ENCODE measurements around the gene MAPK6.

- TF ChIP-seq CTCF (IDR thresholded peaks at IDR 0.05; ENCODE audit: poor library complexity, severe bottlenecking) = peak; percentile 83
- no peak for TF ChIP-seq EZH2 (IDR thresholded peaks at IDR 0.05; ENCODE audit: borderline replicate concordance, insufficient read depth, low read length, poor library complexity, severe bottlenecking)
- no peak for TF ChIP-seq TAF1 (IDR thresholded peaks at IDR 0.05; ENCODE audit: low read depth)
- no peak for TF ChIP-seq MXI1 (conservative IDR thresholded peaks at IDR 0.05; ENCODE audit: poor library complexity, severe bottlenecking)
- peak; percentile 85 for TF ChIP-seq RAD21 (conservative IDR thresholded peaks at IDR 0.05)
- TF ChIP-seq POLR2AphosphoS5 (IDR thresholded peaks at IDR 0.05) = no peak
- TF ChIP-seq EP300 (conservative IDR thresholded peaks at IDR 0.05; ENCODE audit: poor library complexity, severe bottlenecking) = no peak
- peak; percentile 86 for TF ChIP-seq SMC3 (conservative IDR thresholded peaks at IDR 0.05; ENCODE audit: poor library complexity)
Measured at GRCh38 chr15:51982013-51982769, 36.8 kb upstream of the MAPK6 start.

All from neural cell (in vitro differentiated cells).